ENCODE results near the gene USP51. TPM values are rescaled to one million over a fixed set of nuclear protein-coding genes. Genes with fewer than 3 reads are reported as not detected.
A peak's percentile ranks its signal among the peaks of the same experiment; 100 is the strongest.
"Not testable (repeated sequence)": the region's sequence is repeated elsewhere in the genome, so short reads cannot be mapped to it uniquely, and the experiment has no call there.

Gene USP51
- total RNA-seq, 1 experiment from 2014 or later = 1.7 TPM

GRCh38 chrX:55451626-55451989, 38.0 kb downstream of the USP51 start:
- ATAC-seq (peak; percentile 60), DNase-seq (ENCODE audit: low read depth, low spot score) (no peak)
- H3K4me1 ChIP-seq (ENCODE audit: control insufficient read depth, insufficient read depth, low read length) = no peaks in the 10 kb centered on the region
- in situ Hi-C loops (cut with HindIII; ENCODE audit: low pct_unique_long_range_greater_than_20kb, low sequenced_read_pairs) = no loop called here
- ChIA-PET CTCF (interaction anchor here (1.4 kb wide), 1 partner anchor 37 kb away, joined by 3 read pairs; no protein-coding TSS in a partner anchor), POLR2A (no interaction called here)
- TF ChIP-seq POLR2AphosphoS5 (IDR thresholded peaks at IDR 0.05; ENCODE audit: low read depth, low read length) (no peak), TCF7L2 (IDR thresholded peaks at IDR 0.05; ENCODE audit: low read depth, low read length) (no peak), SIN3A (IDR thresholded peaks at IDR 0.05; ENCODE audit: borderline replicate concordance, insufficient read depth, low read depth, low read length) (no peak)
- no peaks in the 10 kb centered on the region for H3K27me3 ChIP-seq (ENCODE audit: control insufficient read depth, insufficient read depth, low read length)
- no peaks in the 10 kb centered on the region for H3K36me3 ChIP-seq (ENCODE audit: control insufficient read depth, insufficient read depth, low read length)
- no peaks in the 10 kb centered on the region for H3K9me3 ChIP-seq (ENCODE audit: control insufficient read depth, insufficient read depth, low read depth, low read length)
- peak overlapping the region; percentile 67 to 88 for H3K4me3 ChIP-seq (ENCODE audit: low read depth in 2 of 2, low read length in 2 of 2)
- H3K27ac ChIP-seq (ENCODE audit: low read length) = no peak overlapping the region
- BruUV-seq (replicated peaks) = no TSS peak
- intact Hi-C loops (cut with micrococcal nuclease; ENCODE audit: unreplicated experiment) = no loop called here

- Histone ChIP-seq H3K27ac (ENCODE audit: low read length) (no peak overlapping the region), H3K4me1 (ENCODE audit: control insufficient read depth, insufficient read depth, low read length) (no peaks in the 10 kb centered on the region), H3K4me3 (ENCODE audit: low read depth in 2 of 2, low read length in 2 of 2) (peak overlapping the region; percentile 67 to 88), H3K9me3 (ENCODE audit: control insufficient read depth, insufficient read depth, low read depth, low read length) (no peaks in the 10 kb centered on the region), H3K27me3 (ENCODE audit: control insufficient read depth, insufficient read depth, low read length) (no peaks in the 10 kb centered on the region), H3K36me3 (ENCODE audit: control insufficient read depth, insufficient read depth, low read length) (no peaks in the 10 kb centered on the region)
- no peak for ATAC-seq
- BruUV-seq (replicated peaks) = no TSS peak
- TF ChIP-seq POLR2AphosphoS5 (IDR thresholded peaks at IDR 0.05; ENCODE audit: low read depth, low read length) = no peak
- no peak for TF ChIP-seq TCF7L2 (IDR thresholded peaks at IDR 0.05; ENCODE audit: low read depth, low read length)
- TF ChIP-seq SIN3A (IDR thresholded peaks at IDR 0.05; ENCODE audit: borderline replicate concordance, insufficient read depth, low read depth, low read length) = no peak
- POLR2A ChIA-PET = no interaction called here
- in situ Hi-C loops (cut with HindIII; ENCODE audit: low pct_unique_long_range_greater_than_20kb, low sequenced_read_pairs) = no loop called here
- no peak for DNase-seq (ENCODE audit: low read depth, low spot score)
- CTCF ChIA-PET = interaction anchor here (1.4 kb wide), 1 partner anchor 38 kb away, joined by 3 read pairs; no protein-coding TSS in a partner anchor
- intact Hi-C loops (cut with micrococcal nuclease; ENCODE audit: unreplicated experiment) = no loop called here
These were observed 38.5 kb downstream of the USP51 start for GRCh38 chrX:55451141-55451540.

GRCh38 chrX:55450259-55450658, 39.4 kb downstream of the USP51 start:
- DNase-seq (ENCODE audit: low read depth, low spot score) (no peak), ATAC-seq (no peak)
- in situ Hi-C loops (cut with HindIII; ENCODE audit: low pct_unique_long_range_greater_than_20kb, low sequenced_read_pairs) (no loop called here), intact Hi-C loops (cut with micrococcal nuclease; ENCODE audit: unreplicated experiment) (no loop called here)
- Histone ChIP-seq H3K4me3 (ENCODE audit: low read depth in 2 of 2, low read length in 2 of 2) (no peak overlapping the region), H3K36me3 (ENCODE audit: control insufficient read depth, insufficient read depth, low read length) (no peaks in the 10 kb centered on the region), H3K27ac (ENCODE audit: low read length) (no peak overlapping the region), H3K27me3 (ENCODE audit: control insufficient read depth, insufficient read depth, low read length) (no peaks in the 10 kb centered on the region), H3K9me3 (ENCODE audit: control insufficient read depth, insufficient read depth, low read depth, low read length) (no peaks in the 10 kb centered on the region), H3K4me1 (ENCODE audit: control insufficient read depth, insufficient read depth, low read length) (no peaks in the 10 kb centered on the region)
- ChIA-PET CTCF (no interaction called here), POLR2A (no interaction called here)
- no TSS peak for BruUV-seq (replicated peaks)
- no peak for TF ChIP-seq POLR2AphosphoS5 (IDR thresholded peaks at IDR 0.05; ENCODE audit: low read depth, low read length)
- TF ChIP-seq CTCF (IDR thresholded peaks at IDR 0.05) = peak; percentile 46

GRCh38 chrX:55443468-55443867, 46.2 kb downstream of the USP51 start:
- POLR2A ChIA-PET; H3K4me3 ChIP-seq (ENCODE audit: low read depth in 2 of 2, low read length in 2 of 2); BruUV-seq (replicated peaks); intact Hi-C loops (cut with micrococcal nuclease; ENCODE audit: unreplicated experiment); ATAC-seq; H3K27me3 ChIP-seq (ENCODE audit: control insufficient read depth, insufficient read depth, low read length); DNase-seq (ENCODE audit: low read depth, low spot score); H3K36me3 ChIP-seq (ENCODE audit: control insufficient read depth, insufficient read depth, low read length); in situ Hi-C loops (cut with HindIII; ENCODE audit: low pct_unique_long_range_greater_than_20kb, low sequenced_read_pairs); H3K4me1 ChIP-seq (ENCODE audit: control insufficient read depth, insufficient read depth, low read length); CTCF ChIA-PET; H3K27ac ChIP-seq (ENCODE audit: low read length); H3K9me3 ChIP-seq (ENCODE audit: control insufficient read depth, insufficient read depth, low read depth, low read length): not testable (repeated sequence)

Small RNA genes lying within 50 kb of the gene (microRNA-seq; reads per million reads assigned to microRNA genes)
- gene MIR4536-1 (ENCODE audit: unreplicated experiment) (not detected), gene MIR4536-2 (ENCODE audit: unreplicated experiment) (not detected)

Other genes with a start within 250 kb of the USP51 start
- not detected for gene PAGE3, start 224.9 kb downstream of the USP51 start, total RNA-seq (2021; ENCODE audit: unreplicated experiment)
- 5.7 TPM for gene MAGEH1, start 37.7 kb downstream of the USP51 start, total RNA-seq (2021; ENCODE audit: unreplicated experiment)
- not detected for gene FOXR2, start 133.6 kb upstream of the USP51 start, total RNA-seq (2021; ENCODE audit: unreplicated experiment)
- 19.6 TPM for gene RRAGB, start 227.9 kb upstream of the USP51 start, total RNA-seq (2021; ENCODE audit: unreplicated experiment)

Data from Panc1 (cell line).